Measurements from ENCODE around the gene GARIN5A. TPM values are rescaled to one million over a fixed set of nuclear protein-coding genes. Genes with fewer than 3 reads are reported as not detected.

Gene GARIN5A
- total and polyA plus RNA-seq, 8 donors: 1.4 to 2.6 (median 2.1) TPM

- H3K4me3 ChIP-seq: no peak overlapping the region
- FAIRE-seq (no peak), ATAC-seq (no peak), DNase-seq (peak in 2 of 6 donors; percentile 12 to 70)
- 51 to 73% methylated on average over 9 to 11 of the region's 11 CpGs for WGBS, 2 donors
- no peaks in the 10 kb centered on the region for H3K4me1 ChIP-seq
- H3K36me3 ChIP-seq: no peaks in the 10 kb centered on the region
- no peaks in the 10 kb centered on the region for H3K9me3 ChIP-seq
- intact Hi-C loops (cut with DNase I): no loop called here
- TF ChIP-seq CTCF (IDR thresholded peaks at IDR 0.05): no peak
- no peak overlapping the region for H3K27ac ChIP-seq
- H3K27me3 ChIP-seq: no peaks in the 10 kb centered on the region
Measured at GRCh38 chr19:50515168-50515561, 38.5 kb upstream of the GARIN5A start.

GRCh38 chr19:50514346-50515167 lies 37.9 kb upstream of the GARIN5A start:
- H3K36me3 ChIP-seq: no peaks in the 10 kb centered on the region
- H3K9me3 ChIP-seq: no peaks in the 10 kb centered on the region
- ATAC-seq: no peak
- no peak for FAIRE-seq
- peak in 3 of 6 donors; percentile 13 to 73 (median 54) for DNase-seq
- no peak overlapping the region for H3K27ac ChIP-seq
- H3K27me3 ChIP-seq: no peaks in the 10 kb centered on the region
- H3K4me1 ChIP-seq: no peaks in the 10 kb centered on the region
- H3K4me3 ChIP-seq: no peak overlapping the region
- TF ChIP-seq CTCF (IDR thresholded peaks at IDR 0.05): no peak
- intact Hi-C loops (cut with DNase I): no loop called here
- WGBS, 2 donors: 28% methylated on average over 35 to 38 of the region's 38 CpGs

- ATAC-seq: no peak
- no peak for FAIRE-seq
- 28 to 31% methylated on average over 14 to 22 of the region's 22 CpGs for WGBS, 2 donors
- intact Hi-C loops (cut with DNase I): no loop called here
- Histone ChIP-seq H3K27ac (no peak within 1 kb of the TSS), H3K4me3 (no peak within 1 kb of the TSS), H3K27me3 (no peaks in the 10 kb centered on the region), H3K9me3 (no peaks in the 10 kb centered on the region), H3K4me1 (no peaks in the 10 kb centered on the region), H3K36me3 (no peaks in the 10 kb centered on the region)
- DNase-seq: peak in 2 of 6 donors; percentile 57 to 58
- no peak for TF ChIP-seq CTCF (IDR thresholded peaks at IDR 0.05)
Measured at GRCh38 chr19:50513746-50514345, 37.2 kb upstream of the GARIN5A start, which contains the start of gene ASPDH. ASPDH (minus strand) TSS chr19:50513913; CDS start chr19:50513823, 90 bp downstream.

- no peaks in the 10 kb centered on the region for H3K36me3 ChIP-seq
- intact Hi-C loops (cut with DNase I): no loop called here
- no peaks in the 10 kb centered on the region for H3K9me3 ChIP-seq
- TF ChIP-seq CTCF (IDR thresholded peaks at IDR 0.05): no peak
- H3K4me1 ChIP-seq: no peaks in the 10 kb centered on the region
- DNase-seq: peak in 2 of 6 donors; percentile 25 to 47
- H3K27me3 ChIP-seq: no peaks in the 10 kb centered on the region
- no peak for FAIRE-seq
- WGBS, 2 donors: 42 to 44% methylated on average over 12 of the region's 12 CpGs
- no peak overlapping the region for H3K27ac ChIP-seq
- ATAC-seq: no peak
- H3K4me3 ChIP-seq: no peak overlapping the region
Measured at GRCh38 chr19:50512999-50513745, 36.5 kb upstream of the GARIN5A start.

Measured in pancreas (tissue), 10 donors.